Suprapubic skin (tissue), 4 donors: ENCODE data around the gene CA14. TPM values are rescaled to one million over a fixed set of nuclear protein-coding genes. Genes with fewer than 3 reads are reported as not detected.

Experiments
- DNase-seq, 2 donors: peaks; one replicate each; pipeline ENCODE4 v3.0.0-alpha.2; 2019; ENCODE audit warnings: low spot score in 2 of 2
- H3K27ac ChIP-seq: fragments of 200-600 bp; sonication (generic); one replicate; pipeline ENCODE4 v1.5.1; 2019
- H3K27me3 ChIP-seq: fragments of 200-600 bp; sonication (generic); one replicate; pipeline ENCODE4 v1.5.1; 2019
- H3K36me3 ChIP-seq: fragments of 200-600 bp; sonication (generic); one replicate; pipeline ENCODE4 v1.5.1; 2019
- H3K4me1 ChIP-seq: fragments of 200-600 bp; sonication (generic); one replicate; pipeline ENCODE4 v1.5.1; 2019
- H3K4me3 ChIP-seq: fragments of 200-600 bp; sonication (generic); one replicate; pipeline ENCODE4 v1.5.1; 2019; ENCODE audit warnings: mild to moderate bottlenecking
- H3K9me3 ChIP-seq: fragments of 200-600 bp; sonication (generic); one replicate; pipeline ENCODE4 v1.5.1; 2019
- CTCF ChIP-seq, 2 donors: fragments of 200-600 bp in 1 of 2; fragments of 450-650 bp in 1 of 2; sonication (generic) in 1 of 2; IDR thresholded peaks; one replicate each; pipeline ENCODE4 v1.5.1; 2016 to 2019; ENCODE audit warnings: antibody characterized with exemption in 2 of 2, mild to moderate bottlenecking in 1 of 2, moderate library complexity in 1 of 2
- EP300 ChIP-seq: sonication (generic); formaldehyde crosslinking; IDR thresholded peaks from one replicate; pipeline ENCODE4 v1.6.1; 2017; ENCODE audit warnings: antibody characterized with exemption
- POLR2A ChIP-seq, 2 donors: fragments of 450-650 bp; IDR thresholded peaks; one replicate each; pipeline ENCODE4 v1.6.1; 2017; ENCODE audit warnings: antibody characterized with exemption in 2 of 2, mild to moderate bottlenecking in 2 of 2, moderate library complexity in 2 of 2
- POLR2AphosphoS5 ChIP-seq, 3 donors: sonication (generic); formaldehyde crosslinking; IDR thresholded peaks; one replicate each; pipeline ENCODE4 v1.6.1; 2017; ENCODE audit warnings: antibody characterized with exemption in 3 of 3
- WGBS: methylation state at CpG from one replicate; pipeline ENCODE4 v1.1.5; 2018; 5-methylcytosine and 5-hydroxymethylcytosine counted together
- total RNA-seq, 4 donors: library from RNA; depleted of rRNA; stranded (reverse); fragments of >200 nt; gene quantifications; one replicate each; pipeline ENCODE4 v1.1.0, GENCODE V29; 2016

The CA14 gene
- total RNA-seq, 4 donors from 2014 or later = 0.64 to 2.8 (median 1.1) TPM

DNA sequence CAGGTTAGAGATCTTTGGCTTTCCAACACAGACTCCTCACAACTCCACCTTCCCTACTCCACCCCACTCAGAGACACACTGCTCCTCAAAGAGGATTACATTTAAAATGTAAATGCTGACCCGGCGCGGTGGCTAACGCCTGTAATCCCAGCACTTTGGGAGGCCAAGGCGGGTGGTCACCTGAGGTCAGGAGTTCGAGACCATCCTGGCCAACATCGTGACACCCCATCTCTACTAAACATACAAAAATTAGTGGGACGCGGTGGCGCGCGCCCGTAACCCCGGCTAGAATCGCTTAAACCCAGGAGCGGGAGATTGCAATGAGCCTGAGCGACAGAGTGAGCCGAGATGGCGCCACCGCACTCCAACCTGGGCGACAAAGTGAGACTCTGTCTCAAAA is 19.8 kb upstream of the CA14 start:
- WGBS = 93% methylated on average over 21 of the region's 21 CpGs
- no peak overlapping the region for H3K27ac ChIP-seq
- peak in 1 of 2 donors; percentile 45 for DNase-seq
- no peaks in the 10 kb centered on the region for H3K9me3 ChIP-seq
- no peak overlapping the region for H3K4me3 ChIP-seq
- H3K36me3 ChIP-seq = no peaks in the 10 kb centered on the region
- peaks cover 21% of the 10 kb centered on the region for H3K4me1 ChIP-seq
- TF ChIP-seq EP300 (no peak), CTCF (IDR thresholded peaks at IDR 0.05) (no peak), POLR2AphosphoS5 (IDR thresholded peaks at IDR 0.05) (no peak)
- H3K27me3 ChIP-seq = no peaks in the 10 kb centered on the region

- Histone ChIP-seq H3K4me3 (no peak overlapping the region), H3K27me3 (peaks cover 3% of the 10 kb centered on the region), H3K4me1 (no peaks in the 10 kb centered on the region), H3K9me3 (no peaks in the 10 kb centered on the region), H3K36me3 (no peaks in the 10 kb centered on the region), H3K27ac (no peak overlapping the region)
- 96% methylated on average over 3 of the region's 3 CpGs for WGBS
- TF ChIP-seq EP300 = no peak
- TF ChIP-seq CTCF (IDR thresholded peaks at IDR 0.05) = no peak
- TF ChIP-seq POLR2A (IDR thresholded peaks at IDR 0.05) = no peak
- TF ChIP-seq POLR2AphosphoS5 (IDR thresholded peaks at IDR 0.05) = no peak
- no peak for DNase-seq
Observed at GRCh38 chr1:150243003-150243402, 14.6 kb upstream of the CA14 start.

DNA sequence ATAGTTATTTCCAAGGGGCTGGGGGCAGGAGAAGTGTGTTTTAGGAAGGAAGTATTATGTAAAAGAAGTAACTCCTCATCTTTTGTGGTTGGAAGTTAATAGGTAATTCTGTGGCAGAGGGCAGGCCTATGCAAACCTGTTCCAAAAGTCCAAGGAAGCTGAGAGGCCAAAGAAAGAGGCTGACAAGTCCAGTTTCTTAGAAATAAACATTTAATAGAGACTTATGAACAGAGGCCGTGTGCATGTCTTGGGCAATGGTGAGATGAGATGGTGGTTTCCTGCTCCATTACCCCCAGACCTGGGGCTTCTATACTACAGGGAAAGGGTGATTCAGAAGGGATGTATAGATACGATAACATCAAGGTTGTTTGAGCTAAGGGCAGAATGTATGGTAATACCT is 7.6 kb upstream of the CA14 start:
- DNase-seq = no peak
- 88% methylated on average over 2 of the region's 2 CpGs for WGBS
- Histone ChIP-seq H3K27me3 (peaks cover 13% of the 10 kb centered on the region), H3K4me3 (no peak overlapping the region), H3K27ac (no peak overlapping the region), H3K36me3 (no peaks in the 10 kb centered on the region), H3K9me3 (no peaks in the 10 kb centered on the region), H3K4me1 (no peaks in the 10 kb centered on the region)
- no peak for TF ChIP-seq POLR2A (IDR thresholded peaks at IDR 0.05)
- no peak for TF ChIP-seq EP300
- no peak for TF ChIP-seq POLR2AphosphoS5 (IDR thresholded peaks at IDR 0.05)
- TF ChIP-seq CTCF (IDR thresholded peaks at IDR 0.05) = no peak

GRCh38 chr1:150256198-150256553 is 1.4 kb upstream of the CA14 start:
- 10% methylated on average over 1 of the region's 1 CpG for WGBS
- H3K27me3 ChIP-seq = peaks cover 19% of the 10 kb centered on the region
- peaks cover 36% of the 10 kb centered on the region for H3K4me1 ChIP-seq
- TF ChIP-seq CTCF (IDR thresholded peaks at IDR 0.05) = no peak
- no peak for TF ChIP-seq POLR2A (IDR thresholded peaks at IDR 0.05)
- no peak for TF ChIP-seq EP300
- no peak for TF ChIP-seq POLR2AphosphoS5 (IDR thresholded peaks at IDR 0.05)
- H3K9me3 ChIP-seq = no peaks in the 10 kb centered on the region
- H3K27ac ChIP-seq = peak overlapping the region; percentile 70
- peak overlapping the region; percentile 32 for H3K4me3 ChIP-seq
- no peak for DNase-seq
- H3K36me3 ChIP-seq = no peaks in the 10 kb centered on the region

DNA sequence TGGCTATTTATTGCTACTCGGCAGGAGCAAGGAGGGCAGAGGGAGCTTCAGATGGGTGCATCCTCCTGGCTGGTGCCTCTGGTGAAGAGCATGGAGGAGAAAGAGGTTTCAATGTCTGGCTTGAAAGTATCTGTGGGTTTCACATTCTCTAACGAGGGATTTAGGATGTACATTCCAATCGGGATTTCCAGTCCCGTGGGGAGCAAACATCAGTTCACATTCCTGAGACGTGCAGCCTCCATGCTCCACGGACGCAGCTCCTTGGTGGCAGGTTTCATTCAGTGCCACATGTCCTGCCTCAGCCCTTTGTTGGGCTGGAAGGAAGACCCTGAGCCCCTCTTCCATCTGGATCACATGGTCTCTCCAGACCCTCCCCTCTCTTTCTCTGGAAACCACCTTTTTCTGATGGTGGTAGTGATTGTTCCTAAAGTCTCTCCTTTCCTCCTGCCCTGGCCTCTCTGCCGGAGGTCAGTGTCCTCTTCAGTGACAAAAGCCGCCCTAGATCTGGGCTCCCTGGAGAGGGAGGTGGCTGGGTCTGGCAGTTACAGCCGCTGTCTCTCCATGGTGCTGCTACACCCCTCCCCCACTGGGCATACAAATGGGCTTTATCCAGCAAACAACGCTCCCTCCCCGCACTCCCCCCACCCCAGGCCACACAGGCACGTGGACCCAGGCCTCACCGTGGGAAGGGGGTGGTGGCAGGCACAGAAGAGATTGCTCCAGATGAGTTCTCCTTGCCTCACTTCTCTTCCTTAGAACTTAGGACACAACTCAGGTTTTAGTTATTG is 826 bp upstream of the CA14 start:
- Histone ChIP-seq H3K4me3 (peak overlapping the region; percentile 32), H3K27me3 (peaks cover 19% of the 10 kb centered on the region), H3K27ac (peak overlapping the region; percentile 70), H3K9me3 (no peaks in the 10 kb centered on the region), H3K36me3 (no peaks in the 10 kb centered on the region), H3K4me1 (peaks cover 36% of the 10 kb centered on the region)
- TF ChIP-seq EP300 (no peak), POLR2A (IDR thresholded peaks at IDR 0.05) (no peak), CTCF (IDR thresholded peaks at IDR 0.05) (no peak), POLR2AphosphoS5 (IDR thresholded peaks at IDR 0.05) (no peak)
- 29% methylated on average over 14 of the region's 14 CpGs for WGBS
- no peak for DNase-seq
